Endodermal cell (in vitro differentiated cells): ENCODE data around the gene TIAM1. TPM values are rescaled to one million over a fixed set of nuclear protein-coding genes. Genes with fewer than 3 reads are reported as not detected.

ENCODE experiments used
- DNase-seq: peaks from one replicate; pipeline ENCODE4 v3.0.0-alpha.2; 2017
- H3K27ac ChIP-seq: 2 replicates; pipeline ENCODE4 v1.5.1; 2013; ENCODE audit warnings: mild to moderate bottlenecking, low read depth, low read length, moderate library complexity
- H3K27me3 ChIP-seq: 2 replicates; pipeline ENCODE4 v1.6.1; 2013; ENCODE audit warnings: mild to moderate bottlenecking, low read length, moderate library complexity; ENCODE audit not compliant: insufficient read depth, control insufficient read depth, poor library complexity, severe bottlenecking
- H3K36me3 ChIP-seq: 2 replicates; pipeline ENCODE4 v1.7.0; 2013; ENCODE audit warnings: mild to moderate bottlenecking, low read length, moderate library complexity; ENCODE audit not compliant: control insufficient read depth, insufficient read depth
- H3K4me1 ChIP-seq: one replicate; pipeline ENCODE4 v1.7.0; 2013; ENCODE audit warnings: low read length; ENCODE audit not compliant: control insufficient read depth, insufficient read depth
- H3K4me3 ChIP-seq: 2 replicates; pipeline ENCODE4 v1.5.1; 2013; ENCODE audit warnings: mild to moderate bottlenecking, low read length, moderate library complexity
- H3K9ac ChIP-seq: 2 replicates; pipeline ENCODE4 v1.6.1; 2013; ENCODE audit warnings: mild to moderate bottlenecking, low read length, moderate library complexity; ENCODE audit not compliant: poor library complexity, severe bottlenecking; ENCODE audit errors: extremely low read depth
- H3K9me3 ChIP-seq: 2 replicates; pipeline ENCODE4 v1.6.1; 2013; ENCODE audit warnings: mild to moderate bottlenecking, low read length, moderate library complexity; ENCODE audit not compliant: control insufficient read depth
- H3K27ac Mint-ChIP-seq: 2 replicates; pipeline ENCODE4 v1.8.0; 2020; ENCODE audit warnings: mixed read lengths
- H3K27me3 Mint-ChIP-seq: 2 replicates; pipeline ENCODE4 v1.8.0; 2021; ENCODE audit warnings: mild to moderate bottlenecking, mixed read lengths; ENCODE audit not compliant: insufficient read depth
- H3K36me3 Mint-ChIP-seq: 2 replicates; pipeline ENCODE4 v1.8.0; 2020; ENCODE audit warnings: low read depth, mixed read lengths
- H3K4me1 Mint-ChIP-seq: 2 replicates; pipeline ENCODE4 v1.8.0; 2020; ENCODE audit warnings: mixed read lengths
- H3K4me3 Mint-ChIP-seq: 2 replicates; pipeline ENCODE4 v1.8.0; 2020; ENCODE audit warnings: mild to moderate bottlenecking, moderate library complexity, mixed read lengths
- H3K9me3 Mint-ChIP-seq: 2 replicates; pipeline ENCODE4 v1.8.0; 2020; ENCODE audit warnings: mild to moderate bottlenecking, mixed read lengths
- CTCF ChIP-seq: fragments of 200-600 bp; sonication (generic); conservative IDR thresholded peaks from 2 replicates; pipeline ENCODE4 v1.5.0; 2021; ENCODE audit warnings: antibody characterized with exemption, mild to moderate bottlenecking
- WGBS, 2 experiments: methylation state at CpG; one replicate each; pipeline versions ENCODE4 v1.1.5 to v1.1.7; 2013; ENCODE audit warnings: missing lambda C conversion rate in 2 of 2, mixed read lengths in 1 of 2; ENCODE audit not compliant: insufficient coverage in 1 of 2, insufficient read length in 1 of 2; 5-methylcytosine and 5-hydroxymethylcytosine counted together
- total RNA-seq, 2 donors: library from RNA; stranded (reverse); fragmentation: NEBNext Ultra II Directional in 1 of 2; extraction: Animal tissue kit (Norgen Biotek cat#: 25700) in 1 of 2; gene quantifications; 2 replicates in 1 of 2; 3 replicates in 1 of 2; pipeline ENCODE4 v1.2.1, GENCODE V29; 2021

TIAM1 gene
- total RNA-seq, 2 donors from 2014 or later, result 29.4 to 33.3 TPM

- Histone ChIP-seq H3K4me3 (no peak overlapping the region), H3K4me1 (no peaks in the 10 kb centered on the region), H3K27me3 (no peaks in the 10 kb centered on the region), H3K27ac (no peak overlapping the region), H3K9ac (no peak overlapping the region), H3K36me3 (no peaks in the 10 kb centered on the region), H3K9me3 (peaks cover 3% of the 10 kb centered on the region)
- H3K9me3 Mint-ChIP-seq, result peaks cover 5% of the 10 kb centered on the region
- no peak overlapping the region for H3K27ac Mint-ChIP-seq
- H3K4me1 Mint-ChIP-seq, result peaks cover 2% of the 10 kb centered on the region
- 92 to 100% methylated on average over 4 of the region's 4 CpGs for WGBS, 2 experiments
- no peaks in the 10 kb centered on the region for H3K36me3 Mint-ChIP-seq
- TF ChIP-seq CTCF, result no peak
- no peak overlapping the region for H3K4me3 Mint-ChIP-seq
- H3K27me3 Mint-ChIP-seq, result no peaks in the 10 kb centered on the region
- no peak for DNase-seq
These were observed 265.3 kb downstream of the TIAM1 start for GRCh38 chr21:31078796-31079195.

- Histone ChIP-seq H3K27me3 (no peaks in the 10 kb centered on the region), H3K4me3 (no peak overlapping the region), H3K27ac (no peak overlapping the region), H3K9ac (no peak overlapping the region), H3K36me3 (no peaks in the 10 kb centered on the region), H3K9me3 (peaks cover 9% of the 10 kb centered on the region), H3K4me1 (no peaks in the 10 kb centered on the region)
- no peaks in the 10 kb centered on the region for H3K36me3 Mint-ChIP-seq
- H3K27ac Mint-ChIP-seq, result no peak overlapping the region
- H3K27me3 Mint-ChIP-seq, result no peaks in the 10 kb centered on the region
- H3K4me1 Mint-ChIP-seq, result peaks cover 2% of the 10 kb centered on the region
- H3K4me3 Mint-ChIP-seq, result no peak overlapping the region
- DNase-seq, result no peak
- WGBS, 2 experiments, result 82 to 92% methylated on average over 3 to 4 of the region's 4 CpGs
- peaks cover 10% of the 10 kb centered on the region for H3K9me3 Mint-ChIP-seq
- TF ChIP-seq CTCF, result no peak
These were observed 265.8 kb downstream of the TIAM1 start for GRCh38 chr21:31078216-31078615.

GRCh38 chr21:31075848-31076247 is 268.2 kb downstream of the TIAM1 start:
- H3K9me3 ChIP-seq, result peaks cover 18% of the 10 kb centered on the region
- DNase-seq, result no peak
- no peak for TF ChIP-seq CTCF
- no peak overlapping the region for H3K4me3 Mint-ChIP-seq
- H3K36me3 ChIP-seq, result no peaks in the 10 kb centered on the region
- no peak overlapping the region for H3K4me3 ChIP-seq
- no peaks in the 10 kb centered on the region for H3K36me3 Mint-ChIP-seq
- H3K9me3 Mint-ChIP-seq, result peaks cover 10% of the 10 kb centered on the region
- no peak overlapping the region for H3K27ac Mint-ChIP-seq
- peaks cover 2% of the 10 kb centered on the region for H3K4me1 Mint-ChIP-seq
- no peaks in the 10 kb centered on the region for H3K27me3 ChIP-seq
- WGBS, 2 experiments, result 82 to 98% methylated on average over 3 to 5 of the region's 6 CpGs
- H3K27ac ChIP-seq, result no peak overlapping the region
- no peaks in the 10 kb centered on the region for H3K27me3 Mint-ChIP-seq
- H3K9ac ChIP-seq, result no peak overlapping the region
- no peaks in the 10 kb centered on the region for H3K4me1 ChIP-seq
